Vagina (tissue), 2 donors: ENCODE measurements around the gene DENND5B.
"Not testable (repeated sequence)": the region's sequence is repeated elsewhere in the genome, so short reads cannot be mapped to it uniquely, and the experiment has no call there.

ENCODE experiments used
- CTCF ChIP-seq, 3 experiments: fragments of 450-650 bp in 2 of 3; fragments of 200-600 bp in 1 of 3; sonication (generic) in 1 of 3; IDR thresholded peaks; one replicate each; pipeline ENCODE4 v1.5.1; 2017 to 2019; ENCODE audit warnings: antibody characterized with exemption in 3 of 3, mild to moderate bottlenecking in 2 of 3, moderate library complexity in 2 of 3
- POLR2A ChIP-seq, 2 donors: fragments of 450-650 bp; IDR thresholded peaks; one replicate each; pipeline ENCODE4 v1.6.1; 2017; ENCODE audit warnings: antibody characterized with exemption in 2 of 2, mild to moderate bottlenecking in 2 of 2, moderate library complexity in 2 of 2
- POLR2AphosphoS5 ChIP-seq, 2 donors: sonication (generic); formaldehyde crosslinking; IDR thresholded peaks; one replicate each; pipeline ENCODE4 v1.9.0; 2017; ENCODE audit warnings: antibody characterized with exemption in 2 of 2, mild to moderate bottlenecking in 2 of 2, low read depth in 1 of 2; ENCODE audit not compliant: insufficient read depth in 1 of 2

GRCh38 chr12:31574367-31574766, 16.6 kb downstream of the DENND5B start:
- TF ChIP-seq CTCF (IDR thresholded peaks at IDR 0.05); POLR2A (IDR thresholded peaks at IDR 0.05); POLR2AphosphoS5 (IDR thresholded peaks at IDR 0.05; ENCODE audit: insufficient read depth in 1 of 2, low read depth in 1 of 2): not testable (repeated sequence)
